ENCODE measurements around the gene MYRF. TPM values are rescaled to one million over a fixed set of nuclear protein-coding genes. Genes with fewer than 3 reads are reported as not detected.
A peak's percentile ranks its signal among the peaks of the same experiment; 100 is the strongest.

Gene MYRF
- total and polyA plus RNA-seq, 2 donors from 2014 or later, result 6.0 to 36.3 TPM

DNA sequence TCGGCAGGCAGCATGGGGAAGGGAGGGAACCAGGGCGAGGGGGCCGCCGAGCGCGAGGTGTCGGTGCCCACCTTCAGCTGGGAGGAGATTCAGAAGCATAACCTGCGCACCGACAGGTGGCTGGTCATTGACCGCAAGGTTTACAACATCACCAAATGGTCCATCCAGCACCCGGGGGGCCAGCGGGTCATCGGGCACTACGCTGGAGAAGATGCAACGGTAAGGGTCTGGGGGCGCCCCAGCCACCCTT is 75.9 kb downstream of the MYRF start:
- FAIRE-seq, result no peak
- H3K27ac ChIP-seq (ENCODE audit: low read depth in 2 of 2, low read length in 2 of 2), result peak overlapping the region; percentile 43 to 80
- H3K9ac ChIP-seq (ENCODE audit: low read length in 3 of 3), result peak overlapping the region in 1 of 3 donors; percentile 41
- no peaks in the 10 kb centered on the region for H3K9me3 ChIP-seq (ENCODE audit: control insufficient read depth in 2 of 3, insufficient read depth in 1 of 3, low read length in 3 of 3)
- no peak for TF ChIP-seq CTCF (IDR thresholded peaks at IDR 0.05; ENCODE audit: borderline replicate concordance, extremely low read depth, insufficient read depth)
- intact Hi-C loops (cut with DNase I), result no loop called here
- H3K27me3 ChIP-seq (ENCODE audit: control insufficient read depth, insufficient read depth, low read length), result no peaks in the 10 kb centered on the region
- peaks cover 0 to 25% (median 20%) of the 10 kb centered on the region in 3 donors for H3K4me1 ChIP-seq (ENCODE audit: control insufficient read depth in 2 of 3, insufficient read depth in 2 of 3, low read depth in 1 of 3, low read length in 3 of 3)
- no peak for DNase-seq
- no peaks in the 10 kb centered on the region for H3K36me3 ChIP-seq (ENCODE audit: control insufficient read depth in 2 of 3, insufficient read depth in 3 of 3, low read length in 3 of 3)
- H3K4me3 ChIP-seq (ENCODE audit: low read length in 3 of 3), result peak overlapping the region; percentile 57 to 69 (median 63)

DNA sequence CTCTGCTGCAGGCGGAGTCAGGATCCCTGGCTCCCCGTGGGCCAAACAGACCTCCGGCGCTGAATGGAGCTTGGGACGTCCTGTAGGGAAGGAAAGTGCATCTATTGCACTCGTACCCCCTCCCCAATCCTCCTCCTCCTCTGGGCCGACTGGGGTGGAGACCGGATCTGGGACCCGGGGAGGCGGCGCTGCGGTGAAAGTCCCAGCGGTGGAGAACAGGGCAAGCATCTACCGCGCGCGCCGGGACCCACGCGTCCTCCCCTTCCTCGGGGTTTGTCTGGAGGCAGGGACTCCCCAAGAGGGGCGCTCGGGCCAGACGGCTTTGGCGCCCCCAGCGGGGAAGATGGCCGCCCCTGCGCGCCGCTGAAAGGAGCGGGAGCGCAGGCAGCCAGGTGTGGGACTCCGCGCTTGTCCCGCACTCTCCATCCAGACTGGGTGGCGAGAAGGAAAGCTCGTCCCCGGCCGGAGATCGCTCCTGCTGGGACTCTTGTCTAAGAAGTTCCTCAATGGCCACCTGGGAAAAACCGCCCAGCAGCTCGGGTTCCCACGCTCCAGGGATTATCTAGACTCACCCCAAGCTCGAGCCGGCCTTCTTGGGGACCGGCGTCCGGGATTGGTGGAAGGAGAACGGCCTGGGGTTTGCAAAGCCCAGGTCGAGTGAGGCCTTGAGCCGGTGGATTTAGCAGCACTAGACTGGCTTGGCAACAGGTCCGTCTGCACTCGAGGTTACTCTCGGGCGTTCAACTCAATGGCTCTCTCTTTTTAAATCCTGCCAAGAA is 76.4 kb downstream of the MYRF start:
- peak overlapping the region; percentile 58 to 80 for H3K27ac ChIP-seq (ENCODE audit: low read depth in 2 of 2, low read length in 2 of 2)
- peaks cover 0 to 25% (median 20%) of the 10 kb centered on the region in 3 donors for H3K4me1 ChIP-seq (ENCODE audit: control insufficient read depth in 2 of 3, insufficient read depth in 2 of 3, low read depth in 1 of 3, low read length in 3 of 3)
- FAIRE-seq, result no peak
- peak; percentile 59 to 81 (median 79) for DNase-seq
- H3K9me3 ChIP-seq (ENCODE audit: control insufficient read depth in 2 of 3, insufficient read depth in 1 of 3, low read length in 3 of 3), result no peaks in the 10 kb centered on the region
- peak overlapping the region; percentile 57 to 69 (median 63) for H3K4me3 ChIP-seq (ENCODE audit: low read length in 3 of 3)
- peak overlapping the region in 2 of 3 donors; percentile 41 to 55 for H3K9ac ChIP-seq (ENCODE audit: low read length in 3 of 3)
- H3K27me3 ChIP-seq (ENCODE audit: control insufficient read depth, insufficient read depth, low read length), result no peaks in the 10 kb centered on the region
- no peaks in the 10 kb centered on the region for H3K36me3 ChIP-seq (ENCODE audit: control insufficient read depth in 2 of 3, insufficient read depth in 3 of 3, low read length in 3 of 3)
- TF ChIP-seq CTCF (IDR thresholded peaks at IDR 0.05; ENCODE audit: borderline replicate concordance, extremely low read depth, insufficient read depth), result no peak
- intact Hi-C loops (cut with DNase I), result no loop called here

DNA sequence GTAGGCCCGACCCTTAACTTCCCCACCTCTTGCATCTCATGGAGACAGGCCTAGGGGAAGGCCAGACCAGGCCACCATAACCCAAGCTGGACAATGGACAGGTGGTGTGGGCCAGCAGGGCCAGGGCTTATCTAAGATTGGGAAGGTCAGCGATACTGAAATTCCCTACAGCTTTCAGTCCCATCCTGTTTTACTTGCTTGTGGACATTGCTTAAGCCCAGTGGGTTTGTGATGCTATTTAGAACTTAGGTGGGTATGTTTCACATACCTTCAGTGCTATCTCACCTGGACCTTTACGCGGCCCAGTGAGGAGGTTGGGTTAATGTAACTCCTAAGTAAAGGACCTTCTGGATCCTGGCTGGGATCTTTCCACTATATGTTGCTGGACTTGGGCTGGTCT is 77.4 kb downstream of the MYRF start:
- DNase-seq (no peak), FAIRE-seq (no peak)
- no peak for TF ChIP-seq CTCF (IDR thresholded peaks at IDR 0.05; ENCODE audit: borderline replicate concordance, extremely low read depth, insufficient read depth)
- Histone ChIP-seq H3K4me3 (ENCODE audit: low read length in 3 of 3) (peak overlapping the region; percentile 15 to 23 (median 15)), H3K9ac (ENCODE audit: low read length in 3 of 3) (no peak overlapping the region), H3K27ac (ENCODE audit: low read depth in 2 of 2, low read length in 2 of 2) (peak overlapping the region; percentile 58 to 80), H3K27me3 (ENCODE audit: control insufficient read depth, insufficient read depth, low read length) (no peaks in the 10 kb centered on the region), H3K9me3 (ENCODE audit: control insufficient read depth in 2 of 3, insufficient read depth in 1 of 3, low read length in 3 of 3) (no peaks in the 10 kb centered on the region), H3K4me1 (ENCODE audit: control insufficient read depth in 2 of 3, insufficient read depth in 2 of 3, low read depth in 1 of 3, low read length in 3 of 3) (peaks cover 0 to 30% (median 20%) of the 10 kb centered on the region in 3 donors), H3K36me3 (ENCODE audit: control insufficient read depth in 2 of 3, insufficient read depth in 3 of 3, low read length in 3 of 3) (no peaks in the 10 kb centered on the region)
- intact Hi-C loops (cut with DNase I), result no loop called here
